ENCODE measurements around the gene MTOR. TPM values are rescaled to one million over a fixed set of nuclear protein-coding genes. Genes with fewer than 3 reads are reported as not detected.

MTOR gene
- total and polyA plus RNA-seq, 2 of the 8 experiments (the other 6 are each of a cell fraction or from before 2014, with no cell fraction given), result 44.2 to 76.8 TPM

- TF ChIP-seq CTCF (IDR thresholded peaks at IDR 0.05; ENCODE audit: control extremely low read depth in 1 of 3, insufficient read depth in 1 of 3, low read depth in 1 of 3, low read length in 3 of 3), result peak; percentile 13 to 24 (median 14); a peak in 3 of 4 replicates
- TF ChIP-seq KDM4A (IDR thresholded peaks at IDR 0.05; ENCODE audit: low read depth, low read length, severe bottlenecking), result peak; percentile 72
- TF ChIP-seq SRF (IDR thresholded peaks at IDR 0.05; ENCODE audit: low read depth, low read length), result no peak
- TF ChIP-seq TBP (IDR thresholded peaks at IDR 0.05; ENCODE audit: low read depth, low read length), result peak; percentile 87
- TF ChIP-seq TAF7 (optimal IDR thresholded peaks at IDR 0.05; ENCODE audit: borderline replicate concordance, low read depth, low read length), result peak; percentile 92
- TF ChIP-seq HDAC2 (IDR thresholded peaks at IDR 0.05; ENCODE audit: borderline replicate concordance in 1 of 2, low read depth in 2 of 2, low read length in 2 of 2), result peak in 1 of 2 experiments; percentile 65; a peak in 1 of 4 replicates
- no peak for TF ChIP-seq POLR2AphosphoS5 (IDR thresholded peaks at IDR 0.05; ENCODE audit: low read depth, low read length)
- TF ChIP-seq ASH2L (IDR thresholded peaks at IDR 0.05; ENCODE audit: low read length), result peak; percentile 54
- TF ChIP-seq POLR2A (IDR thresholded peaks at IDR 0.05; ENCODE audit: control extremely low read depth in 1 of 2, low read depth in 2 of 2, low read length in 2 of 2), result peak; percentile 46 to 87
- TF ChIP-seq PHF8 (conservative IDR thresholded peaks at IDR 0.05; ENCODE audit: low read depth, low read length), result peak; percentile 96
- TF ChIP-seq SP4 (IDR thresholded peaks at IDR 0.05; ENCODE audit: low read length), result peak; percentile 37; the same call in 1 of the 2 replicates
- peak; percentile 17 to 35; a peak in 2 of 4 replicates for TF ChIP-seq RAD21 (IDR thresholded peaks at IDR 0.05 in 1 of 2, conservative IDR thresholded peaks at IDR 0.05 in 1 of 2; ENCODE audit: low read depth in 2 of 2, low read length in 2 of 2)
- peak; percentile 65; the same call in 1 of the 2 replicates for TF ChIP-seq RBBP5 (IDR thresholded peaks at IDR 0.05; ENCODE audit: borderline replicate concordance, low read depth, low read length)
- TF ChIP-seq YY1 (IDR thresholded peaks at IDR 0.05; ENCODE audit: low read depth, low read length), result peak; percentile 97
- peak; percentile 36; the same call in 1 of the 2 replicates for TF ChIP-seq E2F6 (IDR thresholded peaks at IDR 0.05)
Measured at GRCh38 chr1:11272832-11273594, 10.7 kb upstream of the MTOR start, which contains the start of gene UBIAD1 (continued).

Data from H1 (cell line).